GM19035 (cell line): Measurements from ENCODE around the gene VPS16.
"Not testable (repeated sequence)": the region's sequence is repeated elsewhere in the genome, so short reads cannot be mapped to it uniquely, and the experiment has no call there.

Experiments
- ATAC-seq: cut with Tn5 transposase; IDR thresholded peaks from one replicate; pipeline ENCODE4 v1.9.1; 2021; ENCODE audit not compliant: unreplicated experiment

The VPS16 gene

GRCh38 chr20:2894221-2894620, 53.7 kb downstream of the VPS16 start:
- ATAC-seq, result no peak

DNA sequence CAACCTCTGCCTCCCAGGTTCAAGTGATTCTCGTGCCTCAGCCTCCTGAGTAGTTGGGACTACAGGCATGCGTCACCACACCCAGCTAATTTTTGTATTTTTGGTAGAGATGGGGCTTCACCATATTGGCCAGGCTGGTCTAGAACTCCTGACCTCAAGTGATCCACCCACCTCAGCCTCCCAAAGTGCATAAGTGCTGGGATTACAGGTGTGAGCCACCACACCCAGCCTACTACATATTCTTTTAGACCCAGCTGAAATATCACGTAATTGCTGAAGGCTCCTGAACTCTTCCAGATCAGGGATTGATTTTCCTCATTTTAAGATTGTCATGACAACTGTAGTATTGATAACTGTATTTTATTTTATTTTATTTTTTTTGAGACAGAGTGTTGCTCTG, 54.6 kb downstream of the VPS16 start:
- not testable (repeated sequence) for ATAC-seq

- no peak for ATAC-seq
These were observed 58.7 kb downstream of the VPS16 start for GRCh38 chr20:2899243-2899642.

DNA sequence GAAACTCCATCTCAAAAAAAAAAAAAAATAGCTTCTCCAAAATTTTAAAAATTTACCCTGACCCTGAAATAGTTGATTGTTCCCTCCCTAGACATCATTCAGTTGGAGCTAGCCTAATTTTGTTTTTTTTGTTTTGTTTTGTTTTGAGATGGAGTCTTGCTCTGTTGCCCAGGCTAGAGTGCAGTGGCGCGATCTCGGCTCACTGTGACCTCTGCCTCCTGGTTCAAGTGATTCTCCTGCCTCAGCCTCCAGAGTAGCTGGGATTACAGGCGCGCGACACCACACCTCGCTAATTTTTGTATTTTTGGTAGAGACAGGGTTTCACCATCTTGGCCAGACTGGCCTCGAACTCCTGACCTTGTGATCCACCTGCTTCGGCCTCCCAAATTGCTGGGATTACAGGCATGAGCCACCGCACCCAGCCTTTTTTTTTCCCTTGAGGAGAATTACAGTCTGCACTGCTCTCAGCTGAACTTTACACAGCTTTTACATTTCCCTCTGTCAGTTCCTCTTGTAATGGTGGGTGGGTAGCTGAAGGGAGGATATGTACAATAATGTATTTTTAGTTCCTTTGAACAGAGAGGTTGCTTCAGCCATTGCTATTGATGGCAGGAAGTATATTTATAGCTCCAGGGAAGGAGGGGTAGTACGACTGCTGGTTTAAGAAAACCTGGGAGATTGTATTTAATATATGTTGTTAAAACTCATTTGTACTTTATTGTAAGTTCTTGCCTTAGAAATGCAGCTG, 60.5 kb downstream of the VPS16 start:
- no peak for ATAC-seq

- no peak for ATAC-seq
These were observed 61.7 kb downstream of the VPS16 start for GRCh38 chr20:2902291-2902690.

DNA sequence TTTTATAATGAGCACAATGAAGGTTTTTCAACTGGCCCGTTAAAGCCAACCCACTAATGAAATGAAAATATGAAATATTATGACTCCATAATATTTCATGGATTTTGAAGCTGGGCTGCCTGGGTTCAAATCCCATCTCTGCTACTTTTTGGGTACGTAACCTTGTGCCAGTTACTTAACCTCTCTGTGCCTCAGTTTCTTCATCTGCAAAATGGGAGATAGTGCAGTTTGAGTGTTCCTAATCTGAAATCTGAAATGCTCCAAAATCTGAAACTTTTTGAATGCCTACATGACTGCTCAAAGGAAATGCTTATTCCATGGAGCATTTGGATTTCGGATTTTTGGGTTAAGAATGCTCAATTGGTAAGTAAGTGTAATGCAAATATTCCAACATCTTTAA, 62.3 kb downstream of the VPS16 start:
- ATAC-seq, result no peak

DNA sequence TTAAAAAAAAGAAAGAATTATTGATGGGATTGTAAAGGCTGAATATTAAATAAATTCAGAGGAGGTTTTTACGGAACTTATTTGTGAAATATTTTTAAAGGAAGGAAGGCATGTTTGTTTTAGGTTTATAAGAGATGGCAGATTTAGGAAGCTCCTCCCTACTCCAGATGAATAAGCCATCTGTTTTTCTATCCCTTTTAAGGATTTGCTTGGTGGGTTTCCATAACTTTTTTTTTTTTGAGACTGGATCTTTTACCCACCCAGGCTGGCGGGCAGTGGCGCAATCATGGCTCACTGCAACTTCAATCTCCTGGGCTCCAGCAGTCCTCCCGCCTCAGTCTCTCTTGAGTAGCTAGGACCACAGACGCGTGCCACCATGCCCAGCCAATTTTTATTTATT, 63.1 kb downstream of the VPS16 start:
- no peak for ATAC-seq

GRCh38 chr20:2907519-2907918, 67.0 kb downstream of the VPS16 start:
- no peak for ATAC-seq

DNA sequence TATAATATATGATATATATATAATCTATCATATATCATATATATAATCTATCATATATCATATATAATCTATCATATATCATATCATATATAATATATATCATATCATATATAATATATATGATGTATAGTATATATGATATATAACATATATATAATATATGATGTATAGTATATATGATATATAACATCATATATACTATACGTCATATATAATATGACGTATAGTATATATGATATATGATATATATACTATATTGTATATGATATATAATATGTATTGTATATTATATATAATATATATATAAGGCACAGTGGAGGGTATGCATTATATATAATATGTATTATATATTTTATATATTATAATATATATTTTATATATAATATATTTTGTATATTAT, 69.4 kb downstream of the VPS16 start:
- no peak for ATAC-seq

DNA sequence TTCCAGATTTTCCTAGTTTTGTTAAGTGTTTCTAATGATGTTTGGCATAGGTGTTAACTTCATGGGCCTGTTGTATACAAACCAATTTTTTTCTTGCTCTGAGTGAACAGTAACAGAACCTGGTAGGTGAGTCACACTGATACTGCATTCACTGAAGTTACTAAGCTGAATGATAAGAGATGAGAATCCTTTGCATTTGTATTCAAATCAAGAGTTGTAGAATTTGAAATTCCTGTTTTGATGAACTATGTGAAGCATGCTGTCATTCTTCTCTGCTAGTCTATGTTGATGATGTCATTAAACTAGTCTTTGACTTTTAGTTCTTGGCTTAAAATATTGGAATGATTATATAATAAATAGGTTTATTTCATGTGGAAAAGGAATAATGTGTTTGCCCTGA, 70.7 kb downstream of the VPS16 start:
- no peak for ATAC-seq

DNA sequence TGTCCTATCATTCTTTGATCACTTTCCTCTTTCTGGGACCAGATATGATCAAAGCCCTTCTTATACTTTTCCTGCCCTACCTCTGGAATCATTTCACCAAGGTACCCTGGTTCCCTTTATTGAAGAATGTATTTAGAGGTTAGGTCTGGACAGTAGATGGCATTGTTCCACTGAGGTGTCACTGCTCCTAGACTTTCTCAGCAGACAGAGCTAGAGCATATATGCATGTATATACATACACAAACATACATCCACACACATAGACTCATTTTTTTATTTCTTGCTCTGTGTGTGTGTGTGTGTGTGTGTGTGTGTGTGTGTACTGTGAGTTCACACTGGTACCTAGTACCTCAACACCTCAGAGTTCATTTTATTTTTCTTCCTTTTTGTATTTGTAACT, 73.6 kb downstream of the VPS16 start:
- ATAC-seq, result no peak
